Ovary (tissue), 9 donors: ENCODE data around the gene ATP10D. TPM values are rescaled to one million over a fixed set of nuclear protein-coding genes. Genes with fewer than 3 reads are reported as not detected.

ENCODE experiments used
- DNase-seq, 5 donors: peaks; one replicate each; pipeline ENCODE4 v3.0.0-alpha.2; 2019 to 2020
- H3K27ac ChIP-seq, 2 donors: fragments of 200-600 bp; one replicate each; pipeline versions ENCODE4 v1.5.1 to v1.8.0; 2019 to 2022
- H3K27me3 ChIP-seq: fragments of 200-600 bp; one replicate; pipeline ENCODE4 v1.8.0; 2022
- H3K36me3 ChIP-seq: fragments of 200-600 bp; sonication (generic); one replicate; pipeline ENCODE4 v1.5.1; 2019
- H3K4me1 ChIP-seq: one replicate; pipeline ENCODE4 v1.8.1; 2013; ENCODE audit warnings: mild to moderate bottlenecking, moderate library complexity; ENCODE audit not compliant: insufficient read depth
- H3K4me3 ChIP-seq: fragments of 200-600 bp; sonication (generic); one replicate; pipeline ENCODE4 v1.5.1; 2017
- H3K9me3 ChIP-seq, 2 donors: fragments of 200-600 bp in 1 of 2; sonication (generic) in 1 of 2; one replicate each; pipeline versions ENCODE4 v1.5.1 to v1.8.1; 2013 to 2019; ENCODE audit warnings: mild to moderate bottlenecking in 1 of 2, moderate library complexity in 1 of 2
- CTCF ChIP-seq, 3 donors: fragments of 450-650 bp in 2 of 3; fragments of 200-600 bp in 1 of 3; IDR thresholded peaks; one replicate each; pipeline versions ENCODE4 v1.5.1 to v1.8.0; 2016 to 2022; ENCODE audit warnings: antibody characterized with exemption in 3 of 3, mild to moderate bottlenecking in 1 of 3
- EP300 ChIP-seq: sonication (generic); formaldehyde crosslinking; IDR thresholded peaks from one replicate; pipeline ENCODE4 v1.6.1; 2017; ENCODE audit warnings: antibody characterized with exemption
- POLR2A ChIP-seq: fragments of 450-650 bp; IDR thresholded peaks from one replicate; pipeline ENCODE4 v1.6.1; 2017; ENCODE audit warnings: antibody characterized with exemption, mild to moderate bottlenecking, moderate library complexity
- WGBS, 3 donors: extraction: QIAGEN DNeasy Blood & Tissue Kit in 1 of 3; methylation state at CpG; one replicate each; pipeline versions ENCODE4 v1.1.5 to v1.1.7; 2013 to 2017; 5-methylcytosine and 5-hydroxymethylcytosine counted together
- intact Hi-C, 4 donors: fragments of 100-400 bp; cut with DNase I; formaldehyde crosslinking; loops; one replicate each; pipeline versions ENCODE4 v1.11.0 to v1.15.1; 2022 to 2023
- polyA plus RNA-seq, 2 donors: library from polyadenylated mRNA; stranded (reverse); fragments of 200-250 nt in 1 of 2; fragments of 350-450 nt in 1 of 2; fragmentation: Illumina TruSeq in 1 of 2; extraction: RNeasy Lipid Tissue Mini Kit (QIAGEN cat#74804) in 1 of 2; gene quantifications; one replicate each; pipeline ENCODE4 v1.2.3, GENCODE V29; 2013 to 2014
- total RNA-seq, 7 donors: library from RNA; depleted of rRNA in 2 of 7; stranded (reverse); fragments of >200 nt in 2 of 7; fragmentation: NEBNext Ultra II Directional in 3 of 7; extraction: Animal tissue kit (Norgen Biotek cat#: 25700) in 3 of 7; gene quantifications; one replicate each; pipeline versions ENCODE4 v1.1.0 to v1.2.4, GENCODE V29; 2016 to 2023
- donor health status: DM: no; HTN: no; CAD: no; lungs with moderate emphysema.
- donor health status: DM: no; HTN: no; CAD: no.
- donor health status: Bipolar disorder and iron deficiency.
- donor health status: DM: yes; HTN: yes; CAD: no.
- donor health status: DM: no; HTN: no; CAD: no.
- donor health status: DM: yes; HTN: yes; CAD: no.

Gene ATP10D
- total and polyA plus RNA-seq, 9 donors: 8.2 to 27.8 (median 19.6) TPM

GRCh38 chr4:47498899-47499298 is 13.8 kb downstream of the ATP10D start:
- H3K27me3 ChIP-seq: no peaks in the 10 kb centered on the region
- H3K27ac ChIP-seq: no peak overlapping the region
- peaks cover 2% of the 10 kb centered on the region for H3K4me1 ChIP-seq
- DNase-seq: no peak
- H3K4me3 ChIP-seq: no peak overlapping the region
- no peaks in the 10 kb centered on the region for H3K9me3 ChIP-seq
- no peak for TF ChIP-seq CTCF (IDR thresholded peaks at IDR 0.05)
- TF ChIP-seq EP300: no peak
- TF ChIP-seq POLR2A: no peak
- intact Hi-C loops: no loop called here
- no peaks in the 10 kb centered on the region for H3K36me3 ChIP-seq
- WGBS, 3 donors: 80 to 84% (median 81%) methylated on average over 6 of the region's 6 CpGs

GRCh38 chr4:47499700-47500099 is 14.6 kb downstream of the ATP10D start:
- Histone ChIP-seq H3K36me3 (no peaks in the 10 kb centered on the region), H3K4me1 (peaks cover 2% of the 10 kb centered on the region), H3K27me3 (no peaks in the 10 kb centered on the region), H3K27ac (no peak overlapping the region), H3K4me3 (no peak overlapping the region), H3K9me3 (no peaks in the 10 kb centered on the region)
- DNase-seq: no peak
- TF ChIP-seq CTCF (IDR thresholded peaks at IDR 0.05) (no peak), POLR2A (no peak), EP300 (no peak)
- intact Hi-C loops: no loop called here
- WGBS, 3 donors: 6 to 12% (median 9%) methylated on average over 2 of the region's 2 CpGs

- DNase-seq: no peak
- Histone ChIP-seq H3K4me1 (peaks cover 3% of the 10 kb centered on the region), H3K4me3 (no peak overlapping the region), H3K9me3 (no peaks in the 10 kb centered on the region), H3K36me3 (no peaks in the 10 kb centered on the region), H3K27me3 (no peaks in the 10 kb centered on the region), H3K27ac (no peak overlapping the region)
- intact Hi-C loops: no loop called here
- no peak for TF ChIP-seq CTCF (IDR thresholded peaks at IDR 0.05)
- no peak for TF ChIP-seq EP300
- TF ChIP-seq POLR2A: no peak
- WGBS, 3 donors: 58 to 62% (median 60%) methylated on average over 3 of the region's 3 CpGs
Observed at GRCh38 chr4:47500776-47501175, 15.7 kb downstream of the ATP10D start.

GRCh38 chr4:47505147-47505546 is 20.1 kb downstream of the ATP10D start:
- H3K9me3 ChIP-seq: no peaks in the 10 kb centered on the region
- H3K4me3 ChIP-seq: no peak overlapping the region
- 63 to 99% (median 66%) methylated on average over 3 of the region's 3 CpGs for WGBS, 3 donors
- no peaks in the 10 kb centered on the region for H3K27me3 ChIP-seq
- no peak for TF ChIP-seq POLR2A
- no peak for TF ChIP-seq EP300
- no peak for TF ChIP-seq CTCF (IDR thresholded peaks at IDR 0.05)
- H3K27ac ChIP-seq: no peak overlapping the region
- intact Hi-C loops: no loop called here
- H3K36me3 ChIP-seq: no peaks in the 10 kb centered on the region
- no peak for DNase-seq
- peaks cover 1% of the 10 kb centered on the region for H3K4me1 ChIP-seq

GRCh38 chr4:47505666-47506065 is 20.6 kb downstream of the ATP10D start:
- no peaks in the 10 kb centered on the region for H3K27me3 ChIP-seq
- H3K27ac ChIP-seq: no peak overlapping the region
- WGBS, 3 donors: 91 to 96% (median 95%) methylated on average over 3 of the region's 3 CpGs
- no peak overlapping the region for H3K4me3 ChIP-seq
- no peak for TF ChIP-seq POLR2A
- no peak for TF ChIP-seq EP300
- no peak for TF ChIP-seq CTCF (IDR thresholded peaks at IDR 0.05)
- H3K36me3 ChIP-seq: no peaks in the 10 kb centered on the region
- peaks cover 1% of the 10 kb centered on the region for H3K4me1 ChIP-seq
- no peak for DNase-seq
- intact Hi-C loops: no loop called here
- no peaks in the 10 kb centered on the region for H3K9me3 ChIP-seq
